ENCODE data around the gene USP22. TPM values are rescaled to one million over a fixed set of nuclear protein-coding genes. Genes with fewer than 3 reads are reported as not detected.

The USP22 gene
- polyA plus RNA-seq, 3 donors, result 20.4 to 69.9 (median 27.3) TPM

- Histone ChIP-seq H2AFZ (ENCODE audit: insufficient read depth, low read depth, low read length, poor library complexity, severe bottlenecking) (no peak overlapping the region), H3K4me1 (ENCODE audit: control insufficient read depth in 1 of 2, insufficient read depth in 2 of 2, low read length in 2 of 2) (no peaks in the 10 kb centered on the region), H3K36me3 (replicated peaks in 1 of 2; ENCODE audit: control insufficient read depth in 1 of 2, insufficient read depth in 2 of 2, low read length in 2 of 2) (peaks cover 94 to 96% of the 10 kb centered on the region in 2 donors), H3K4me3 (replicated peaks in 1 of 3; ENCODE audit: low read depth in 2 of 3, low read length in 3 of 3) (no peak overlapping the region), H4K20me1 (ENCODE audit: insufficient read depth, low read length) (peaks cover 100% of the 10 kb centered on the region), H3K9me3 (replicated peaks in 1 of 2; ENCODE audit: control insufficient read depth in 1 of 2, insufficient read depth in 1 of 2, low read length in 2 of 2) (no peaks in the 10 kb centered on the region), H3K9ac (ENCODE audit: insufficient read depth, low read length, poor library complexity, severe bottlenecking) (no peak overlapping the region), H3K4me2 (replicated peaks; ENCODE audit: extremely low read depth, low read length, poor library complexity, severe bottlenecking) (no peak overlapping the region), H3K79me2 (ENCODE audit: insufficient read depth, low read length) (peaks cover 83% of the 10 kb centered on the region), H3K27ac (ENCODE audit: low read depth in 1 of 2, low read length in 2 of 2) (no peak overlapping the region), H3K27me3 (ENCODE audit: control insufficient read depth in 2 of 2, insufficient read depth in 2 of 2, low read length in 2 of 2) (no peaks in the 10 kb centered on the region)
- Mint-ChIP-seq H3K27ac (peak overlapping the region in 2 of 7 donors; percentile 3 to 43), H3K27me3 (ENCODE audit: low read depth in 3 of 3) (no peaks in the 10 kb centered on the region), H3K4me3 (no peak overlapping the region), H3K4me1 (no peaks in the 10 kb centered on the region), H3K9me3 (no peaks in the 10 kb centered on the region), H3K36me3 (peaks cover 89 to 90% of the 10 kb centered on the region in 2 donors)
- no peak for DNase-seq
- TF ChIP-seq, protein P1, sequence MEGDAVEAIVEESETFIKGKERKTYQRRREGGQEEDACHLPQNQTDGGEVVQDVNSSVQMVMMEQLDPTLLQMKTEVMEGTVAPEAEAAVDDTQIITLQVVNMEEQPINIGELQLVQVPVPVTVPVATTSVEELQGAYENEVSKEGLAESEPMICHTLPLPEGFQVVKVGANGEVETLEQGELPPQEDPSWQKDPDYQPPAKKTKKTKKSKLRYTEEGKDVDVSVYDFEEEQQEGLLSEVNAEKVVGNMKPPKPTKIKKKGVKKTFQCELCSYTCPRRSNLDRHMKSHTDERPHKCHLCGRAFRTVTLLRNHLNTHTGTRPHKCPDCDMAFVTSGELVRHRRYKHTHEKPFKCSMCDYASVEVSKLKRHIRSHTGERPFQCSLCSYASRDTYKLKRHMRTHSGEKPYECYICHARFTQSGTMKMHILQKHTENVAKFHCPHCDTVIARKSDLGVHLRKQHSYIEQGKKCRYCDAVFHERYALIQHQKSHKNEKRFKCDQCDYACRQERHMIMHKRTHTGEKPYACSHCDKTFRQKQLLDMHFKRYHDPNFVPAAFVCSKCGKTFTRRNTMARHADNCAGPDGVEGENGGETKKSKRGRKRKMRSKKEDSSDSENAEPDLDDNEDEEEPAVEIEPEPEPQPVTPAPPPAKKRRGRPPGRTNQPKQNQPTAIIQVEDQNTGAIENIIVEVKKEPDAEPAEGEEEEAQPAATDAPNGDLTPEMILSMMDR (IDR thresholded peaks at IDR 0.05), result no peak
- 98% methylated on average over 7 of the region's 9 CpGs for WGBS (ENCODE audit: insufficient coverage)
- intact Hi-C loops (cut with micrococcal nuclease), result loop anchor here in 1 of 2 donors (10.0 kb wide), 1 partner anchor 496 kb away; no protein-coding TSS in a partner anchor
Measured at GRCh38 chr17:21018894-21019293, 23.9 kb downstream of the USP22 start.

- intact Hi-C loops (cut with micrococcal nuclease), result loop anchor here in 1 of 2 donors (10.0 kb wide), 1 partner anchor 497 kb away; no protein-coding TSS in a partner anchor
Measured at GRCh38 chr17:21017861-21018260, 24.9 kb downstream of the USP22 start.

More at GRCh38 chr17:21017861-21018260, 24.9 kb downstream of the USP22 start:
- Mint-ChIP-seq H3K36me3 (peaks cover 89 to 90% of the 10 kb centered on the region in 2 donors), H3K4me1 (no peaks in the 10 kb centered on the region), H3K27me3 (ENCODE audit: low read depth in 3 of 3) (no peaks in the 10 kb centered on the region), H3K9me3 (no peaks in the 10 kb centered on the region), H3K4me3 (no peak overlapping the region), H3K27ac (no peak overlapping the region)
- H3K4me3 ChIP-seq (replicated peaks in 1 of 3; ENCODE audit: low read depth in 2 of 3, low read length in 3 of 3), result no peak overlapping the region
- TF ChIP-seq, protein P1 (IDR thresholded peaks at IDR 0.05), result no peak
- 84% methylated on average over 10 of the region's 10 CpGs for WGBS (ENCODE audit: insufficient coverage)
- no peak overlapping the region for H2AFZ ChIP-seq (ENCODE audit: insufficient read depth, low read depth, low read length, poor library complexity, severe bottlenecking)
- H3K27ac ChIP-seq (ENCODE audit: low read depth in 1 of 2, low read length in 2 of 2), result no peak overlapping the region
- no peak overlapping the region for H3K4me2 ChIP-seq (replicated peaks; ENCODE audit: extremely low read depth, low read length, poor library complexity, severe bottlenecking)
- H3K27me3 ChIP-seq (ENCODE audit: control insufficient read depth in 2 of 2, insufficient read depth in 2 of 2, low read length in 2 of 2), result no peaks in the 10 kb centered on the region
- peaks cover 98% of the 10 kb centered on the region for H4K20me1 ChIP-seq (ENCODE audit: insufficient read depth, low read length)
- H3K79me2 ChIP-seq (ENCODE audit: insufficient read depth, low read length), result peaks cover 80% of the 10 kb centered on the region
- no peak for DNase-seq
- H3K9me3 ChIP-seq (replicated peaks in 1 of 2; ENCODE audit: control insufficient read depth in 1 of 2, insufficient read depth in 1 of 2, low read length in 2 of 2), result no peaks in the 10 kb centered on the region
- H3K9ac ChIP-seq (ENCODE audit: insufficient read depth, low read length, poor library complexity, severe bottlenecking), result no peak overlapping the region
- no peaks in the 10 kb centered on the region for H3K4me1 ChIP-seq (ENCODE audit: control insufficient read depth in 1 of 2, insufficient read depth in 2 of 2, low read length in 2 of 2)
- peaks cover 90 to 96% of the 10 kb centered on the region in 2 donors for H3K36me3 ChIP-seq (replicated peaks in 1 of 2; ENCODE audit: control insufficient read depth in 1 of 2, insufficient read depth in 2 of 2, low read length in 2 of 2)

Data from CD14-positive monocyte (primary cell).